Measurements from ENCODE around the gene NRCAM.

The NRCAM gene

GRCh38 chr7:108384716-108385483 is 71.3 kb downstream of the NRCAM start:
- no peak for TF ChIP-seq Cebpa-rat (IDR thresholded peaks at IDR 0.05)
- Histone ChIP-seq H3K27me3 (no peaks in the 10 kb centered on the region), H3K36me3 (no peaks in the 10 kb centered on the region), H3K4me1 (no peaks in the 10 kb centered on the region), H3K4me3 (no peak overlapping the region), H3K27ac (no peak overlapping the region), H4K20me1 (no peaks in the 10 kb centered on the region), H3K9ac (no peak overlapping the region), H3K4me2 (no peak overlapping the region), H3K9me3 (no peaks in the 10 kb centered on the region)

GRCh38 chr7:108382932-108383331 is 73.3 kb downstream of the NRCAM start:
- no peak for TF ChIP-seq Cebpa-rat (IDR thresholded peaks at IDR 0.05)
- Histone ChIP-seq H3K27me3 (no peaks in the 10 kb centered on the region), H3K36me3 (no peaks in the 10 kb centered on the region), H3K4me2 (no peak overlapping the region), H3K4me1 (no peaks in the 10 kb centered on the region), H4K20me1 (no peaks in the 10 kb centered on the region), H3K9me3 (no peaks in the 10 kb centered on the region), H3K4me3 (no peak overlapping the region), H3K9ac (no peak overlapping the region), H3K27ac (no peak overlapping the region)

DNA sequence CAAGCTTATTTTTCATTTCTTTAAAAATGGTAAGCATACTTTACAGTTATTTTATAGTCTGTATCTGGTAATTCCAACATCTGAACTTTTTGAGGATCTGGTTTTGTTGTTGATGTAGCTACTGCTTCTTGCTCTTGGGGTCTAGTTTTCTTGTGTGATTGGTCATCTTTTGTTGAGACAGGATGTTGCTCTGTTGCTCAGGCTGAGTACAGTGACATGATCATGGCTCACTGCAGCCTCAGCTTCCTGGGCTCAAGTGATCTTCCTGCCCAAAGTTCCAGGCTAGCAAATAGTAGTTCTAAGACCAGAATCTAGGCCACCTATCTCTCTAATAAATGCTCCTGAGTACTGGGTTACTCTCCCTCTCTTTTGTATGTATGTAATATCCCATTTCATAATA is 75.7 kb downstream of the NRCAM start:
- Histone ChIP-seq H3K9me3 (no peaks in the 10 kb centered on the region), H3K36me3 (no peaks in the 10 kb centered on the region), H3K9ac (no peak overlapping the region), H3K4me1 (no peaks in the 10 kb centered on the region), H3K27ac (no peak overlapping the region), H3K27me3 (no peaks in the 10 kb centered on the region), H3K4me2 (no peak overlapping the region), H4K20me1 (no peaks in the 10 kb centered on the region), H3K4me3 (no peak overlapping the region)
- TF ChIP-seq Cebpa-rat (IDR thresholded peaks at IDR 0.05), result no peak

DNA sequence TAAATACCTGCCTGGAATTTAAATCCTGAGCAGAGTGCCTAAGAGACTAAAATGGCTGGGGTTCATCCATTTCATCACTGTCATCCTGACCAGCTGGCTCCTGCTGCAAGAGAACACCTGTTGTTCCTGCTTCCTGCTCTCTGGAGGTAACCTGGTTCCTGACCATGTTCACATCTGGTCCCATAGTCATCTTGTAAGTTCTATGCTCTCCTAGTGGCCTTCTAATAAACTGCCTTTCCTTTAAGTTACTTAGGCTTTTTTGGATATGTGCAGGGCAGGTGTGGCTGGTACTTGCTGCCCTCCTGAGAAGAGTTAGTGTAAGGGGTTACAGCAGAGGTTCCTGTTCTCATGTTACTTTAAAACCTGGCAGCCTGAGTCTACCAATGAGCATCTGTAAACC is 80.0 kb downstream of the NRCAM start:
- Histone ChIP-seq H3K27ac (no peak overlapping the region), H3K4me2 (no peak overlapping the region), H3K4me3 (no peak overlapping the region), H3K9ac (no peak overlapping the region), H3K27me3 (no peaks in the 10 kb centered on the region), H3K9me3 (peaks cover 9% of the 10 kb centered on the region), H3K36me3 (no peaks in the 10 kb centered on the region), H4K20me1 (no peaks in the 10 kb centered on the region), H3K4me1 (no peaks in the 10 kb centered on the region)
- no peak for TF ChIP-seq Cebpa-rat (IDR thresholded peaks at IDR 0.05)

- H3K36me3 ChIP-seq, result no peaks in the 10 kb centered on the region
- peaks cover 9% of the 10 kb centered on the region for H3K9me3 ChIP-seq
- no peak overlapping the region for H3K27ac ChIP-seq
- H4K20me1 ChIP-seq, result no peaks in the 10 kb centered on the region
- H3K9ac ChIP-seq, result no peak overlapping the region
- no peaks in the 10 kb centered on the region for H3K27me3 ChIP-seq
- H3K4me1 ChIP-seq, result no peaks in the 10 kb centered on the region
- no peak overlapping the region for H3K4me3 ChIP-seq
- no peak for TF ChIP-seq Cebpa-rat (IDR thresholded peaks at IDR 0.05)
- no peak overlapping the region for H3K4me2 ChIP-seq
Measured at GRCh38 chr7:108375668-108376067, 80.6 kb downstream of the NRCAM start.

GRCh38 chr7:108374899-108375298 is 81.3 kb downstream of the NRCAM start:
- H3K9me3 ChIP-seq, result peaks cover 9% of the 10 kb centered on the region
- H3K36me3 ChIP-seq, result no peaks in the 10 kb centered on the region
- H3K27ac ChIP-seq, result no peak overlapping the region
- H3K4me1 ChIP-seq, result no peaks in the 10 kb centered on the region
- H4K20me1 ChIP-seq, result no peaks in the 10 kb centered on the region
- H3K4me3 ChIP-seq, result no peak overlapping the region
- no peak overlapping the region for H3K4me2 ChIP-seq
- H3K27me3 ChIP-seq, result no peaks in the 10 kb centered on the region
- H3K9ac ChIP-seq, result no peak overlapping the region
- TF ChIP-seq Cebpa-rat (IDR thresholded peaks at IDR 0.05), result no peak

GRCh38 chr7:108372618-108373017 is 83.6 kb downstream of the NRCAM start:
- Histone ChIP-seq H3K27ac (no peak overlapping the region), H3K36me3 (no peaks in the 10 kb centered on the region), H4K20me1 (no peaks in the 10 kb centered on the region)

GRCh38 chr7:108370616-108371015 is 85.6 kb downstream of the NRCAM start:
- Histone ChIP-seq H3K4me3 (no peak overlapping the region), H3K27ac (no peak overlapping the region), H3K4me1 (no peaks in the 10 kb centered on the region), H4K20me1 (no peaks in the 10 kb centered on the region), H3K9ac (no peak overlapping the region), H3K9me3 (peaks cover 9% of the 10 kb centered on the region), H3K27me3 (no peaks in the 10 kb centered on the region), H3K36me3 (no peaks in the 10 kb centered on the region), H3K4me2 (no peak overlapping the region)
- TF ChIP-seq Cebpa-rat (IDR thresholded peaks at IDR 0.05), result no peak

More at GRCh38 chr7:108372618-108373017, 83.6 kb downstream of the NRCAM start:
- Histone ChIP-seq H3K27me3 (no peaks in the 10 kb centered on the region), H3K4me2 (no peak overlapping the region), H3K9ac (no peak overlapping the region), H3K9me3 (peaks cover 9% of the 10 kb centered on the region), H3K4me3 (no peak overlapping the region), H3K4me1 (no peaks in the 10 kb centered on the region)
- TF ChIP-seq Cebpa-rat (IDR thresholded peaks at IDR 0.05), result no peak

DNA sequence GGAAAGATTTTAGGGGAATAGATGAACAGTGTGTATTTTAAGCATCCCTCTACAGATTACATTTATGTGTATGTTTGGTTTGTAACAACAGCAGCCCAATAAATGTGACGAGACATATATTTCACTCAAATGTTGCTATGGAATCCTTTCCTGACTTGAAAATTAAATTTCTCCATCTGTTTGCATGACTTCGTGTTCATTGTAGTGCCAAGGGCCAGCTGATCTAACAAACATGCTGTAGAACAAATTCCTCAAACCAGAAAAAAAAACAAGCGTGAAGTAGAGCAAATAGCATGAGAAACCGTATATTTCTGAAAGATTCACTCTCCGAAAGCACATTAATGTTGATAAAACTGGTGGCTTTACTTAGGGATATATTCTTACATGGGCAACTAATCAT is 87.8 kb downstream of the NRCAM start:
- no peak overlapping the region for H3K4me2 ChIP-seq
- H3K9me3 ChIP-seq, result peaks cover 9% of the 10 kb centered on the region
- H3K27me3 ChIP-seq, result no peaks in the 10 kb centered on the region
- no peak overlapping the region for H3K9ac ChIP-seq
- H3K36me3 ChIP-seq, result no peaks in the 10 kb centered on the region
- no peaks in the 10 kb centered on the region for H4K20me1 ChIP-seq
- H3K27ac ChIP-seq, result no peak overlapping the region
- H3K4me3 ChIP-seq, result no peak overlapping the region
- TF ChIP-seq Cebpa-rat (IDR thresholded peaks at IDR 0.05), result no peak
- H3K4me1 ChIP-seq, result no peaks in the 10 kb centered on the region

- Histone ChIP-seq H3K9ac (no peak overlapping the region), H3K4me2 (no peak overlapping the region), H3K4me3 (no peak overlapping the region), H3K27ac (no peak overlapping the region), H3K36me3 (no peaks in the 10 kb centered on the region), H3K27me3 (no peaks in the 10 kb centered on the region), H3K4me1 (no peaks in the 10 kb centered on the region), H4K20me1 (no peaks in the 10 kb centered on the region), H3K9me3 (peaks cover 9% of the 10 kb centered on the region)
- TF ChIP-seq Cebpa-rat (IDR thresholded peaks at IDR 0.05), result no peak
Measured at GRCh38 chr7:108367946-108368345, 88.3 kb downstream of the NRCAM start.

- H3K9me3 ChIP-seq, result peaks cover 7% of the 10 kb centered on the region
- no peak overlapping the region for H3K9ac ChIP-seq
- H3K4me1 ChIP-seq, result no peaks in the 10 kb centered on the region
- no peak overlapping the region for H3K4me2 ChIP-seq
- no peaks in the 10 kb centered on the region for H3K36me3 ChIP-seq
- no peak overlapping the region for H3K4me3 ChIP-seq
- TF ChIP-seq Cebpa-rat (IDR thresholded peaks at IDR 0.05), result no peak
- no peaks in the 10 kb centered on the region for H4K20me1 ChIP-seq
- H3K27ac ChIP-seq, result no peak overlapping the region
- no peaks in the 10 kb centered on the region for H3K27me3 ChIP-seq
Measured at GRCh38 chr7:108367314-108367713, 88.9 kb downstream of the NRCAM start.

Measured in BLaER1 (cell line).